ENCODE results near the gene DCLK1. TPM values are rescaled to one million over a fixed set of nuclear protein-coding genes. Genes with fewer than 3 reads are reported as not detected.

DCLK1 gene
- total RNA-seq, 1 experiment from 2014 or later = 0.10 TPM

GRCh38 chr13:35836446-35836845 is 294.7 kb downstream of the DCLK1 start:
- H3K9me2 ChIP-seq (ENCODE audit: insufficient read depth) = no peaks in the 10 kb centered on the region
- no peak overlapping the region for H3K9ac ChIP-seq (ENCODE audit: low read length)
- no peak overlapping the region for H3K4me3 ChIP-seq (replicated peaks in 1 of 2; ENCODE audit: low read depth in 1 of 2, low read length in 2 of 2)
- no TSS peak for BruUV-seq (replicated peaks)
- H3K27ac ChIP-seq (ENCODE audit: low read depth, low read length) = no peak overlapping the region
- H3K4me2 ChIP-seq (ENCODE audit: low read length) = no peak overlapping the region
- no peaks in the 10 kb centered on the region for H3K9me3 ChIP-seq (ENCODE audit: control insufficient read depth in 1 of 2, insufficient read depth in 1 of 2, low read depth in 1 of 2, low read length in 2 of 2)
- H2AFZ ChIP-seq (ENCODE audit: low read depth, low read length, poor library complexity, severe bottlenecking) = no peak overlapping the region
- H3K27me3 ChIP-seq (ENCODE audit: insufficient read depth, low read length) = peaks cover 29% of the 10 kb centered on the region
- CTCF ChIA-PET = no interaction called here
- H3K36me3 ChIP-seq (ENCODE audit: control insufficient read depth in 1 of 2, insufficient read depth in 2 of 2, low read length in 2 of 2) = no peaks in the 10 kb centered on the region
- no peak for DNase-seq (ENCODE audit: low read depth, low spot score)
- no peaks in the 10 kb centered on the region for H3K79me2 ChIP-seq (ENCODE audit: insufficient read depth, low read length)
- no peak for ATAC-seq
- no peaks in the 10 kb centered on the region for H3K4me1 ChIP-seq (ENCODE audit: control insufficient read depth in 1 of 2, insufficient read depth in 2 of 2, low read length in 2 of 2)
- RAD21 ChIA-PET (ENCODE audit: low non-redundant PET in 1 of 2, low total read pairs in 2 of 2, uncharacterized antibody in 2 of 2, unreplicated experiment in 2 of 2) = no interaction called here
- intact Hi-C loops (cut with micrococcal nuclease) = no loop called here
- POLR2A ChIA-PET = no interaction called here
- no peaks in the 10 kb centered on the region for H4K20me1 ChIP-seq (ENCODE audit: insufficient read depth)
- no peak for TF ChIP-seq SRF (IDR thresholded peaks at IDR 0.05; ENCODE audit: low read depth)
- no peak for TF ChIP-seq ZNF274 (IDR thresholded peaks at IDR 0.05; ENCODE audit: low read depth, low read length)
- TF ChIP-seq CTCF (IDR thresholded peaks at IDR 0.05 in 2 of 3, conservative IDR thresholded peaks at IDR 0.05 in 1 of 3; ENCODE audit: borderline replicate concordance in 1 of 3, insufficient read depth in 1 of 3, low read depth in 2 of 3, low read length in 2 of 3) = no peak
- no peak for TF ChIP-seq EZH2 (IDR thresholded peaks at IDR 0.05)

GRCh38 chr13:35835989-35836388 is 295.2 kb downstream of the DCLK1 start:
- Histone ChIP-seq H3K9me3 (ENCODE audit: control insufficient read depth in 1 of 2, insufficient read depth in 1 of 2, low read depth in 1 of 2, low read length in 2 of 2) (no peaks in the 10 kb centered on the region), H3K27ac (ENCODE audit: low read depth, low read length) (no peak overlapping the region), H3K79me2 (ENCODE audit: insufficient read depth, low read length) (no peaks in the 10 kb centered on the region), H3K9ac (ENCODE audit: low read length) (no peak overlapping the region), H4K20me1 (ENCODE audit: insufficient read depth) (no peaks in the 10 kb centered on the region), H3K27me3 (ENCODE audit: insufficient read depth, low read length) (peaks cover 27% of the 10 kb centered on the region), H2AFZ (ENCODE audit: low read depth, low read length, poor library complexity, severe bottlenecking) (no peak overlapping the region), H3K9me2 (ENCODE audit: insufficient read depth) (no peaks in the 10 kb centered on the region), H3K36me3 (ENCODE audit: control insufficient read depth in 1 of 2, insufficient read depth in 2 of 2, low read length in 2 of 2) (no peaks in the 10 kb centered on the region), H3K4me3 (replicated peaks in 1 of 2; ENCODE audit: low read depth in 1 of 2, low read length in 2 of 2) (no peak overlapping the region), H3K4me2 (ENCODE audit: low read length) (no peak overlapping the region), H3K4me1 (ENCODE audit: control insufficient read depth in 1 of 2, insufficient read depth in 2 of 2, low read length in 2 of 2) (no peaks in the 10 kb centered on the region)
- intact Hi-C loops (cut with micrococcal nuclease) = no loop called here
- ATAC-seq (no peak), DNase-seq (ENCODE audit: low read depth, low spot score) (no peak)
- BruUV-seq (replicated peaks) = no TSS peak
- no peak for TF ChIP-seq TCF7L2 (IDR thresholded peaks at IDR 0.05; ENCODE audit: borderline replicate concordance, extremely low read depth, insufficient read depth, insufficient read length)
- no peak for TF ChIP-seq ZNF274 (IDR thresholded peaks at IDR 0.05; ENCODE audit: low read depth, low read length)
- ChIA-PET CTCF (no interaction called here), RAD21 (ENCODE audit: low non-redundant PET in 1 of 2, low total read pairs in 2 of 2, uncharacterized antibody in 2 of 2, unreplicated experiment in 2 of 2) (no interaction called here), POLR2A (no interaction called here)
